ENCODE data around the gene PCP2. TPM values are rescaled to one million over a fixed set of nuclear protein-coding genes. Genes with fewer than 3 reads are reported as not detected.
A peak's percentile ranks its signal among the peaks of the same experiment; 100 is the strongest.

PCP2 gene
- total RNA-seq, 1 experiment from 2014 or later, result not detected

DNA sequence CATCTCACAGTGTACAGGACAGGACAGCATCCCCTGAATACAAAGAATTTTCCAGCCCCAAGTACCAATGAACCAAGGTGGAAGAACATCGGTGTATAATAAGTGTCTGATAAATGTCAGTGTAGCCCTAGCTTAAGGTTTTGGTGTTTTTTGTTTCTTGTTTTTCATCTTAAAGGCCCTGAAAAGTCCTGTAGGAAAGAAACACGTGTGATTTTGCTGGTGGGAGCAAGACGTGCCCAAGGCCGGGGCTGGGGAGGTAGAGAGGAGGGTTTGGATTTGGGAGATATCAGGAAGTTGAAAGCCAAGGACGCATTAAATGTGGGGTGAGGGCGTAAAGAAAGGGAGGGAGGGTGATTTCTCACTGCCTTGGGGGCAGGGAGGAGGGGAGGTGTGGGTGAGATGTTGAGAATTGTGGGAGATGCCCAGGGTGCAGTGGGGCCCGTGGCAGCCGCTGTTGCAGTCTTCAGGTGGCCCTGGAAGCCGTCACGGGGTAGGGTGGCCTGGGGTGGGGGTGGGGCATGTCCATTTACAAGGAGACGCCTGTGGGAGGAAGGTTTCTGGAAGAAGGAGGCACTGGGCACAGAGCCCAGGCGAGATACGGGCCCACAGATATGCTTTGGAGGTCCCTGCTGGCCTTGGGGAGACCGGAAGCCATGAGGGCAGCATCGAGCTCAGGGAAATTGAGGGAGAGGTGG is 31.1 kb downstream of the PCP2 start:
- Histone ChIP-seq H3K4me1 (ENCODE audit: insufficient read depth, low read length) (peaks cover 7% of the 10 kb centered on the region), H3K36me3 (ENCODE audit: low read depth, low read length) (no peaks in the 10 kb centered on the region), H3K4me3 (ENCODE audit: low read length) (no peak overlapping the region), H3F3A (ENCODE audit: low read length, unreplicated experiment) (no peaks in the 10 kb centered on the region), H4K20me1 (ENCODE audit: low read length) (peaks cover 16% of the 10 kb centered on the region; the same call in 1 of the 2 replicates), H3K9ac (ENCODE audit: low read length) (no peak overlapping the region), H3K79me2 (ENCODE audit: low read length) (peaks cover 15% of the 10 kb centered on the region), H3K9me2 (replicated peaks; ENCODE audit: low read length) (no peaks in the 10 kb centered on the region), H2AFZ (ENCODE audit: low read length) (no peak overlapping the region), H3K9me3 (ENCODE audit: low read length) (no peaks in the 10 kb centered on the region), H3K27me3 (ENCODE audit: low read length) (no peaks in the 10 kb centered on the region), H3K4me2 (ENCODE audit: low read length) (no peak overlapping the region), H3K27ac (ENCODE audit: low read length) (no peak overlapping the region)
- intact Hi-C loops (cut with micrococcal nuclease), result no loop called here
- no peak for TF ChIP-seq EZH2phosphoT487 (IDR thresholded peaks at IDR 0.05; ENCODE audit: borderline replicate concordance, low read length)
- TF ChIP-seq, protein P1, sequence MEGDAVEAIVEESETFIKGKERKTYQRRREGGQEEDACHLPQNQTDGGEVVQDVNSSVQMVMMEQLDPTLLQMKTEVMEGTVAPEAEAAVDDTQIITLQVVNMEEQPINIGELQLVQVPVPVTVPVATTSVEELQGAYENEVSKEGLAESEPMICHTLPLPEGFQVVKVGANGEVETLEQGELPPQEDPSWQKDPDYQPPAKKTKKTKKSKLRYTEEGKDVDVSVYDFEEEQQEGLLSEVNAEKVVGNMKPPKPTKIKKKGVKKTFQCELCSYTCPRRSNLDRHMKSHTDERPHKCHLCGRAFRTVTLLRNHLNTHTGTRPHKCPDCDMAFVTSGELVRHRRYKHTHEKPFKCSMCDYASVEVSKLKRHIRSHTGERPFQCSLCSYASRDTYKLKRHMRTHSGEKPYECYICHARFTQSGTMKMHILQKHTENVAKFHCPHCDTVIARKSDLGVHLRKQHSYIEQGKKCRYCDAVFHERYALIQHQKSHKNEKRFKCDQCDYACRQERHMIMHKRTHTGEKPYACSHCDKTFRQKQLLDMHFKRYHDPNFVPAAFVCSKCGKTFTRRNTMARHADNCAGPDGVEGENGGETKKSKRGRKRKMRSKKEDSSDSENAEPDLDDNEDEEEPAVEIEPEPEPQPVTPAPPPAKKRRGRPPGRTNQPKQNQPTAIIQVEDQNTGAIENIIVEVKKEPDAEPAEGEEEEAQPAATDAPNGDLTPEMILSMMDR (conservative IDR thresholded peaks at IDR 0.05; ENCODE audit: low read depth, low read length), result no peak
- no peak for TF ChIP-seq EZH2 (IDR thresholded peaks at IDR 0.05; ENCODE audit: low read length, unreplicated experiment)
- BruUV-seq (replicated peaks), result no TSS peak
- DNase-seq, result no peak
- no peak for ATAC-seq
- ChIA-PET POLR2A (ENCODE audit: unreplicated experiment) (no interaction called here), CTCF (no interaction called here)

DNA sequence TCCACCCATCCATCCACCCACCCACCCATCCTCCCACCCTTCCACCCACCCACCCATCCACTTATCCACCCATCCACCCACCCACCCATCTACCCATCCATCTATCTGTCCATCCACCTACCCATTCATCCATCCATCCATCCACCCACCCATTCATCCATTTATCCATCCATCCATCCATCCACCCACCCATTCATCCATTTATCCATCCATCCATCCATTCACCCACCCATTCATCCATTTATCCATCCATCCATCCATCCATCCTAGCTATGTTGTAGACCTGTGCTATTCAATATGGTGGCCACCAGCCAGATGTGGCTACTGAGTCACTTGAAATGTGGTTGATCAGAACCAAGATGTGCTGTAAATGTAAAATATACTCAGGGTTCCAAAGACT is 32.8 kb downstream of the PCP2 start:
- Histone ChIP-seq H3K79me2 (ENCODE audit: low read length) (peaks cover 27% of the 10 kb centered on the region), H3K4me2 (ENCODE audit: low read length) (no peak overlapping the region), H3K9me3 (ENCODE audit: low read length) (no peaks in the 10 kb centered on the region), H3F3A (ENCODE audit: low read length, unreplicated experiment) (no peaks in the 10 kb centered on the region), H3K4me3 (ENCODE audit: low read length) (no peak overlapping the region), H3K9me2 (replicated peaks; ENCODE audit: low read length) (no peaks in the 10 kb centered on the region), H3K9ac (ENCODE audit: low read length) (no peak overlapping the region), H3K27me3 (ENCODE audit: low read length) (no peaks in the 10 kb centered on the region), H2AFZ (ENCODE audit: low read length) (no peak overlapping the region), H3K4me1 (ENCODE audit: insufficient read depth, low read length) (peaks cover 16% of the 10 kb centered on the region), H4K20me1 (ENCODE audit: low read length) (peaks cover 21% of the 10 kb centered on the region; the same call in 1 of the 2 replicates), H3K27ac (ENCODE audit: low read length) (no peak overlapping the region), H3K36me3 (ENCODE audit: low read depth, low read length) (no peaks in the 10 kb centered on the region)
- POLR2A ChIA-PET (ENCODE audit: unreplicated experiment), result no interaction called here
- intact Hi-C loops (cut with micrococcal nuclease), result no loop called here
- CTCF ChIA-PET, result interaction anchor here (1.1 kb wide), 1 partner anchor 32 kb away, joined by 4 read pairs; no protein-coding TSS in a partner anchor
- no TSS peak for BruUV-seq (replicated peaks)
- ATAC-seq (no peak), DNase-seq (no peak)
- TF ChIP-seq EZH2phosphoT487 (IDR thresholded peaks at IDR 0.05; ENCODE audit: borderline replicate concordance, low read length), result no peak

DNA sequence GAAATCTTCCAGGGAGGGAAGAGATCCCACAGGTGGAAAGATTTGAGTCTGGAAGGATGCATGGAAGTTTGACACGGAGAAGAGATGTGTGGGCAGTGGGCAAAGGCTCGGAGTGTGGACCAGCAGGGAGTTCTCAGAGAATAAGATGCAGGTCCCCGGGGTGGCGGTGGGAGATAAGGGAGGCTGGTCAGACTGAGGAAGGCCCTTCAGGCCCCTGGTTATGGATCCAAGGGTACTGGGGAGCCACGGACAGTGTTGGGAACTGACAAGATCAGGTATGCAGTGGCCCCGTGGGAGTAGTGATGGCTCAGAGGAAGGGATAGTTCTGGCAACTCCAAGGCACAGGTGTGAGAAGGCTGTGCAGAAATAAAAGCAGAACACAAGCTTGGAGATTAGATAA is 35.3 kb downstream of the PCP2 start:
- H3K4me2 ChIP-seq (ENCODE audit: low read length), result peak overlapping the region; percentile 91; the same call in 1 of the 2 replicates
- no peak overlapping the region for H3K4me3 ChIP-seq (ENCODE audit: low read length)
- peaks cover 27% of the 10 kb centered on the region for H3K79me2 ChIP-seq (ENCODE audit: low read length)
- no peaks in the 10 kb centered on the region for H3F3A ChIP-seq (ENCODE audit: low read length, unreplicated experiment)
- no peaks in the 10 kb centered on the region for H3K36me3 ChIP-seq (ENCODE audit: low read depth, low read length)
- no TSS peak for BruUV-seq (replicated peaks)
- no peaks in the 10 kb centered on the region for H3K9me3 ChIP-seq (ENCODE audit: low read length)
- intact Hi-C loops (cut with micrococcal nuclease), result no loop called here
- DNase-seq (no peak), ATAC-seq (no peak)
- H2AFZ ChIP-seq (ENCODE audit: low read length), result no peak overlapping the region
- ChIA-PET POLR2A (ENCODE audit: unreplicated experiment) (no interaction called here), CTCF (interaction anchor here (1.4 to 2.5 kb wide), 2 partner anchors 30 to 31 kb away, joined by 3 to 48 read pairs; partner anchors contain the start of genes PET100 and XAB2)
- H4K20me1 ChIP-seq (ENCODE audit: low read length), result peaks cover 16% of the 10 kb centered on the region; the same call in 1 of the 2 replicates
- no peaks in the 10 kb centered on the region for H3K9me2 ChIP-seq (replicated peaks; ENCODE audit: low read length)
- no peak overlapping the region for H3K9ac ChIP-seq (ENCODE audit: low read length)
- no peaks in the 10 kb centered on the region for H3K27me3 ChIP-seq (ENCODE audit: low read length)
- peaks cover 16% of the 10 kb centered on the region for H3K4me1 ChIP-seq (ENCODE audit: insufficient read depth, low read length)
- H3K27ac ChIP-seq (ENCODE audit: low read length), result no peak overlapping the region
- TF ChIP-seq EZH2 (IDR thresholded peaks at IDR 0.05; ENCODE audit: low read length, unreplicated experiment), result no peak
- TF ChIP-seq, protein P1 (conservative IDR thresholded peaks at IDR 0.05; ENCODE audit: low read depth, low read length), result no peak
